Melanocyte of skin (primary cell): ENCODE measurements around the gene CRX. TPM values are rescaled to one million over a fixed set of nuclear protein-coding genes. Genes with fewer than 3 reads are reported as not detected.

ENCODE experiments used
- small RNA-seq, 2 donors: library from RNA; depleted of rRNA; stranded (forward); fragments of <200 nt; gene quantifications; one replicate each; pipeline ENCODE3, GENCODE V24; 2012
- total RNA-seq, 2 donors: library from RNA; depleted of rRNA; stranded (reverse); fragments of >200 nt; gene quantifications; 2 replicates each; pipeline ENCODE4 v1.2.3, GENCODE V29; 2012

The CRX gene
- not detected for total RNA-seq

GRCh38 chr19:47821460-47822020, at the start of gene CRX:
Gene CRX, plus strand, starts transcription at chr19:47821937. Its CDS starts 12,507 bp downstream, at chr19:47834444.

GRCh38 chr19:47778049-47778953, 43.4 kb upstream of the CRX start, which contains the start of gene SELENOW:
Gene SELENOW, plus strand, starts transcription at chr19:47778703. Its CDS starts 83 bp downstream, at chr19:47778786.

GRCh38 chr19:47804451-47804850, 17.3 kb upstream of the CRX start, which contains the start of gene TPRX1:
Gene TPRX1, minus strand, starts transcription at chr19:47804551. Its CDS starts 12 bp downstream, at chr19:47804539.

GRCh38 chr19:47858646-47859285, 37.0 kb downstream of the CRX start, which contains the start of gene TPRX2:
Gene TPRX2, plus strand, starts transcription at chr19:47859235. Its CDS starts 12 bp downstream, at chr19:47859247.

GRCh38 chr19:47886010-47886559, 64.3 kb downstream of the CRX start, which contains the start of gene SULT2A1:
Gene SULT2A1, minus strand, starts transcription at chr19:47886315. Its CDS starts 58 bp downstream, at chr19:47886257.

Small RNAs within 50 kb of the gene (small RNA-seq; reads per million reads assigned to genes)
- gene AC008745.1, result 0 reads per million in 2 donors

Other genes starting within 250 kb of the CRX start
- gene ZNF541, start 248.8 kb upstream of the CRX start, total RNA-seq, result under 1 TPM in 1 of 2 donors, not detected in 1; 0.69 TPM
- gene BICRA, start 212.8 kb upstream of the CRX start, total RNA-seq, result 10 to 100 TPM in 1 of 2 donors, 1 to 10 TPM in 1; 7.3 to 11.7 TPM
- 10 to 100 TPM; 14.5 to 18.3 TPM for gene EHD2, start 108.5 kb upstream of the CRX start, total RNA-seq
- 10 to 100 TPM; 28.9 to 36.0 TPM for gene NOP53, start 76.4 kb upstream of the CRX start, total RNA-seq
- 100 to 1,000 TPM; 130 to 193 TPM for gene SELENOW, start 43.2 kb upstream of the CRX start, total RNA-seq
- not detected for gene TPRX1, start 17.4 kb upstream of the CRX start, total RNA-seq
- gene TPRX2, start 37.3 kb downstream of the CRX start, total RNA-seq, result not detected
- not detected for gene SULT2A1, start 64.4 kb downstream of the CRX start, total RNA-seq
- gene BSPH1, start 170.2 kb downstream of the CRX start, total RNA-seq, result not detected
- under 1 TPM in 1 of 2 donors, not detected in 1; 0.67 TPM for gene ELSPBP1, start 172.7 kb downstream of the CRX start, total RNA-seq
- not detected for gene CABP5, start 222.1 kb downstream of the CRX start, total RNA-seq